ENCODE results near the gene PRKCH. TPM values are rescaled to one million over a fixed set of nuclear protein-coding genes. Genes with fewer than 3 reads are reported as not detected.

PRKCH gene
- total RNA-seq, 1 donor from 2014 or later, result 9.0 TPM

DNA sequence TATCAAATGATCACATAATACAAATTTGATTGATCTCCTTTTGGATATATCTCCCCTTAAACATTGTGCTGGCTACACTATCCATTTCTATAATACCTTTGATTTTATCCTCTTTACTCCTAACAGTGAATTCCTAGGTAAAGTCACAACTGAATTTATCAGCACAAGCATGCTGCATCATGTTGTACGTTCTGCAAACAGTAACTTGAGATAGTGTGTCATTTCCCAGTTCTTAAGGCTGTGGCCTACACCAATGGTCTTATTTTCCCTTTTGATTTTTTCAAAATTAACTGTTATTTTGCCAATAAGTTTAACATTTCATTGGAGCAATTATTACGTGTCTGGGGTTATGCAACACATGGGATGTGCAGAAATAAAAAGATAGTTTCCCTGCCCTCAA, 24.8 kb downstream of the PRKCH start:
- DNase-seq (ENCODE audit: low spot score in 2 of 2, unreplicated experiment in 2 of 2), result no peak
- Mint-ChIP-seq H3K27me3 (ENCODE audit: low read depth) (no peaks in the 10 kb centered on the region), H3K4me3 (no peak overlapping the region), H3K9me3 (no peaks in the 10 kb centered on the region), H3K4me1 (peaks cover 8% of the 10 kb centered on the region), H3K36me3 (no peaks in the 10 kb centered on the region), H3K27ac (no peak overlapping the region)
- TF ChIP-seq CTCF (IDR thresholded peaks at IDR 0.05; ENCODE audit: unreplicated experiment), result no peak

DNA sequence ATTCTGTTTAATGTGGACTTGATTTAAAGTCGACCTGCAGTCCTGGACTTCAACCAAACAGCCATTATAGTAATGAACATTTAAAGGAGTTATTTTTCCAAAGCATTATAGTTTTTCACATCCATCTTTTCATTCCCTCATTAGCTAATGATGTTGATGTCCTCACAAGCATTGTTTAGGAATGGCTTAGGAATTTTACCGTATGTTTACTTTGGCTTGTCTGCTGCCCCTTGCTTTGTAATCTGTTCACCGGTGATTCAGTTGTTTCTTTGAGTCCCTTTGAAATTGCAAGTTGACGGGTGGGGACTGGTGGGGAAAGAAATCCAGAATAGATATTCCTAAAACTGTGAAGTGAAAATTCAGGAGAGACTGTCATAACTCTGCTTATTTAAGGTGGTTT, 25.4 kb downstream of the PRKCH start:
- peaks cover 8% of the 10 kb centered on the region for H3K4me1 Mint-ChIP-seq
- no peaks in the 10 kb centered on the region for H3K36me3 Mint-ChIP-seq
- peak overlapping the region; percentile 37 for H3K27ac Mint-ChIP-seq
- no peak overlapping the region for H3K4me3 Mint-ChIP-seq
- no peaks in the 10 kb centered on the region for H3K27me3 Mint-ChIP-seq (ENCODE audit: low read depth)
- no peak for DNase-seq (ENCODE audit: low spot score in 2 of 2, unreplicated experiment in 2 of 2)
- H3K9me3 Mint-ChIP-seq, result no peaks in the 10 kb centered on the region
- no peak for TF ChIP-seq CTCF (IDR thresholded peaks at IDR 0.05; ENCODE audit: unreplicated experiment)

DNA sequence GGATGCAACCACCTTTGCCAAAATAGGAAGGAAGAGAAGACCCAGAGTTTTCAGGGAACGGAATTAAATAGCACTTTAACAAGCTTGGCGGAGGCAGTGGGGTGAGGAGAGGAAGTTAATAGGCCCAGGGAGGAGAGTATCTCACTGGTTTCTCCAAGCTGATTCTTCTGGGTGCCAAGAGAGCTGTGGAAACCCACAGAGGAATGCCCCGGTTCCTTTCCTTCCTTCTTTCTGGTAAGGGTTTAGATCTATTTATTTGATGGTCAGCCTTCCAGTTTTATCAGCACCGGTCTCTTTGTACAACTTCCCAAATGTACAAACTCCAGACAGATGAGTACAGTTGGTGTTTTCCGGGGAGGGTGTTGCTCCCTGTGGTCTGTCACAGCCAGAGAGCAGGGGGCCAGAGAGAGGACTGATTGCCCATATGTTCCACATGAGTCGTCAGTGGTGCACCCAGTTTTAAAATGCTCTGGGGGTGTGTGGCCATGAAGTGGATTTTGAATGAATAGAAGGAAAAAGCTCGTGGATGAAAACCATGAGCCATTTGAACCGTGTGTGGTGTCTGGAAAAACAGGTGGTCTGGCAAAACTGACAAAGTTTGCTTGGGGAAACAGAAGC, 26.6 kb downstream of the PRKCH start:
- Mint-ChIP-seq H3K36me3 (no peaks in the 10 kb centered on the region), H3K4me1 (peaks cover 8% of the 10 kb centered on the region), H3K27me3 (ENCODE audit: low read depth) (no peaks in the 10 kb centered on the region), H3K27ac (no peak overlapping the region), H3K9me3 (no peaks in the 10 kb centered on the region), H3K4me3 (no peak overlapping the region)
- DNase-seq (ENCODE audit: low spot score in 2 of 2, unreplicated experiment in 2 of 2), result no peak
- TF ChIP-seq CTCF (IDR thresholded peaks at IDR 0.05; ENCODE audit: unreplicated experiment), result no peak

- peaks cover 10% of the 10 kb centered on the region for H3K4me1 Mint-ChIP-seq
- H3K27me3 Mint-ChIP-seq (ENCODE audit: low read depth), result no peaks in the 10 kb centered on the region
- no peak for DNase-seq (ENCODE audit: low spot score in 2 of 2, unreplicated experiment in 2 of 2)
- H3K9me3 Mint-ChIP-seq, result no peaks in the 10 kb centered on the region
- TF ChIP-seq CTCF (IDR thresholded peaks at IDR 0.05; ENCODE audit: unreplicated experiment), result no peak
- H3K27ac Mint-ChIP-seq, result no peak overlapping the region
- H3K4me3 Mint-ChIP-seq, result no peak overlapping the region
- H3K36me3 Mint-ChIP-seq, result no peaks in the 10 kb centered on the region
These were observed 29.3 kb downstream of the PRKCH start for GRCh38 chr14:61350427-61351270.

DNA sequence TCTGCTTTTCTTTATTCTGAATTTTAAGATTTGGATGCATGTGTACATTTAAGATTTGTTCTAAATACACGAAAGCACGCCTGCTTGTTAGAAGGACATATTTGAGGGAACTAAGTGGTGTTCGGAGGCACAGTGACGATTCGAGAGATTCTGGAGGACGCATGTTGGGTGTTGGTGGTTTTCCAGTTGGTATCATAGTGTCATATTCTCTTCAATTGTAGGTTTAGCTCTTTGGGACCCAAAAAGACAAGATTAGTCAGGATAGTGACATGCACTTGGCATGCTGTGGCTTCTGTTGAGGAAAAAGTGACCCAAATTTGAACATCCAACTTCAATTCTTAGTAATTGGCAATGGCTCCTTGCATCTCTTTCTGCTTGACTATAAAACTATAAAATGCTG, 30.1 kb downstream of the PRKCH start:
- no peak for DNase-seq (ENCODE audit: low spot score in 2 of 2, unreplicated experiment in 2 of 2)
- Mint-ChIP-seq H3K36me3 (no peaks in the 10 kb centered on the region), H3K9me3 (no peaks in the 10 kb centered on the region), H3K4me3 (no peak overlapping the region), H3K27me3 (ENCODE audit: low read depth) (no peaks in the 10 kb centered on the region), H3K4me1 (peaks cover 18% of the 10 kb centered on the region), H3K27ac (no peak overlapping the region)
- TF ChIP-seq CTCF (IDR thresholded peaks at IDR 0.05; ENCODE audit: unreplicated experiment), result no peak
